Hippocampal formation (tissue), 2 donors: Measurements from ENCODE around the gene KCNJ4.
"Not testable (repeated sequence)": the region's sequence is repeated elsewhere in the genome, so short reads cannot be mapped to it uniquely, and the experiment has no call there.

Experiments used
- DNase-seq, 2 donors: peaks; one replicate each; lab custom pipeline; 2025; lab: John Stamatoyannopoulos, UW

Gene KCNJ4

DNA sequence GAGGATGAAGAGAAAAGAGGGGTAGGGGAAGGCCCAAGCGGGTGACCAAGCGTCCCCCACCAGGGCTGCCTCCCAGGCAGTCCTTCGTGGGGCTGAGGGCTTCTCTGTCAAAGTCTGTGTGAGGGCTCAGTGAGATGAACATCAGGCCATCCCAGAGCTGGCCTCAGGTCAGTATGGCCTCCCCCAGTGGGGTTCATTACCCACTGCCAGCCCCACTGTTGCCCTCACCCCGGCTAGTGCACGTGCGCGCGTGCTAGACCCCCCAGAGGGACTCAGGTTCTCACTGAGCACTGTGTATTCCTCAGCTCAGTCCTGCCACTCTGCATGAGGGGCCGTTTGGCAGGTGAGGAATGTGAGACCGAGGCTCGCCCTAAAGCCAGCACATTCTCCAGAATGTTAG is 16.2 kb upstream of the KCNJ4 start:
- DNase-seq: no peak

DNA sequence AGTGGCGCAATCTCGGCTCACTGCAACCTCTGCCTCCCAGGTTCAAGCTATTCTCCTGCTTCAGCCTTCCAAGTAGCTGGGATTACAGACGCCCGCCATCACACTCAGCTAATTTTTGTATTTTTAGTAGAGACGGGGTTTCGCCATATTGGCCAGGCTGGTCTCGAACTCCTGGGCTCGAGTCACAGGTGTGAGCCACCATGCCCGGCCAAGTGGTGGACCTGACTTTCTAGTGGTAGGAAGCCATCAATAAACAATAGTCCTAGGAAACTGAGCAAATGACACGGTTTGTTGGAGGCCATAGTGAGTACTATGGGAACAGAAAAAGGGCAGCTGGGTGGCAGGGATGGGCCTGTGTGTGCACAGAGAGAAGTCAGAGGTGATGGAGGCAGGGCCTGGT is 15.2 kb upstream of the KCNJ4 start:
- not testable (repeated sequence) for DNase-seq

DNA sequence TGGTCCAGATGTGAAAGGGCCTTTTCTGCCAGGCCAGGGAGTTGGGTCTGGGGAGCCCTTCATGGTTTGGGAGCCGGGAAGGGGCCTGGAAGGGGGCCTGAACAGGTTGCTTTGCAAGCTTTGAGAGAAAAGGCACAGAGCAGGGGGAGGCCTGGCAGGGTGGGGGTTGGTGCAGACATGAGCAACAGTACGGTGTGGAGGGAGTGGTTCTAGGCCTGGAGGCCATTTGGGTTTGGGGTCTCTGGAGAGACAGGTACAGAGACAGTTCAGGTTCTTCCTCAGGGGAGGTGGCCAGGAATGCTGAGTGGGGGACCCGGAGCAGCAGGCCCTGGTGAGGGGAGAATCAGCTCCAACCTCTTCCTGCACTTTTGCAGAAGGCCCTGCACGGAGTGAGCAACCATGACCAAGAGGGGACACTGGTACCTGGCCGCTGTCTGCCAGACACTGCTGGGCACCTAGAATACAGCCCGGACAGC is 14.3 kb upstream of the KCNJ4 start:
- DNase-seq: no peak

DNA sequence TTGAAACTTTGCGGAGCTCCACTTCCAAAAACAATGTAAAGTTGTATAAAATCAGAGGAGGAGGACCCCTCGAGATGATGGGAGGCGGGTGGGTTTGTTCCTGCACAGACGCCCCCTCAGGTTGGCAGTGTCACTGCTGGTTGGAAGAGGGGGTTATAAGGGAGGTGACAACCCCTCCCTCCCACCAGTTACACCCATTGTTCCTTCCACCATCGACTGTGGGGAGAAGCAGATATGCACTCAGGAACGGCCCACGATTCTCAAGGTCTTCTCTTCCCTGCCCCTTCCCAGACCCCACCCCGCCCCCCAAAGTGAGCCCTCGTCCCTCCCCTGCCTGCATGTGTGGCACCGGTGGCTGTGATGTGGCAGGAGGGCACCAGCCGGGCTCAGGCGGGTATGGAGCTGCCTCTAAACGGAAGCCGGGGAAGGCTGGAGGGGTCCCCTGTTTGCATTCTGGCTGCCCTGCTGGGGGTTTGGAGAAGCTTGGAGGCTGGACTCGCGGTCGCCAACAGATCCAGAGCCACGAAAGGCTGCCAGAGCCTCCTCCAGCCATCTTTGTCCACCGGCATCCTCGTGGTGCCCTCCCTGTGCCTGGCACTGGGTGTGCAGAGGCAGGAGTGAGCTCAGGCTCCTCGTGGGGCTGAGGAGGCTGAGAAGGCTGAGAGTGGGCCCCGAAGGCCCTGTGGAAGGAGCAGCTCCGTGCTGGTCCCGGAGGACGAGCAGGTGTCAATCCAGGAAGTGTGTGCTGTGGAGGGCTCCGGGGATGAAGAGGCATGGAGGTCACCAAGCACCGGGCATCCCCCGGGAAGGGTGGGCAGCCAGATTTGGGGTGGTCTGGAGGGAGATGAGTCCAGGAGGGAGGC is 13.7 kb upstream of the KCNJ4 start:
- no peak for DNase-seq

DNA sequence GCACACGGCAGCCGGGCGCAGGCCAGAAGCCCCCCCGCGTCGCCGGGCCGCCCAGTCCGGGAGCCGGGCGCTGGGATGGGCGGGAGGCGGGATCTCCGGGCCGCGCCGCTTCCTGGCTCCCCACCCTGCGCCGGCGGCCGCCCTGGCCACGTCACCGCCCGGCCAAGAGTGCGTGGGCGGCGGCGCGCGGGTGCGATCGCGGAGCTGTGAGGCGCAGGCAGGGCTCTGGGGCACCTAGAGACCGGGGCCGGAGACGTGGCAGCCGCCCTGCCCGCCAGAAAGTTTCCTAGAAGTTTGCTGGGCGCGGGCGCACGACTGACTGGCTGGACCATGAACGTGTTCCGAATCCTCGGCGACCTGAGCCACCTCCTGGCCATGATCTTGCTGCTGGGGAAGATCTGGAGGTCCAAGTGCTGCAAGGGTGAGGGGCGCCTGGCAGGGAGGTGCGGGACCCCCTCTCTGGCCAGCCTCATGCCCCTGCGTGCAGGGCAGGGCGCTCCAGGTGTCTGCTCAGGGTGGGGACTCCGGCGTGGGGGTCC is 13.0 kb upstream of the KCNJ4 start, which contains the start of gene KDELR3:
KDELR3 (plus strand) TSS at position 193 of the 539 bp plus-strand sequence; CDS start at position 331, 138 bp downstream.
- DNase-seq: no peak

DNA sequence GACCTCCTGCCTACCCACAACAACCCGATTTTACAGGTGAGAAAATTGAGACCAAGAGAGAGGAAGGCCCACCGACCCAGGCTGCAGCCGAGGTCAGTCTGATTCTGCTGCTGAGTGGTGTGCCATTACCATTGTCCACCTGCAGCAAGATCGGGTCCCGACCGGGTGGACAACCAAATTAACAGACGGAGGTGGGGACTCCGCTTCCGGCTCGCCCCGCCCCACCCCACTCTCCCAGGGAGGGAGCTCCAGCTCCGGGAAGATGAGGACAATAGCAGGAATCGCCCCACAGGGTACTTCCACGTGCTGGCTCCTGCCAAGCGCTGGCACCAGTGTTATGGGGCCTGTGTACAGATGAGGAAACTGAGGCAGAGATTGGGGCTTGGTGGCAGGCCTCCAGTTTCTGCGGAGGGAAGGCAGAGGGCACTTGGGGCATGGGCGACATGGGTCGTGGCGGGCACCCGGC is 12.5 kb upstream of the KCNJ4 start:
- DNase-seq: no peak

DNA sequence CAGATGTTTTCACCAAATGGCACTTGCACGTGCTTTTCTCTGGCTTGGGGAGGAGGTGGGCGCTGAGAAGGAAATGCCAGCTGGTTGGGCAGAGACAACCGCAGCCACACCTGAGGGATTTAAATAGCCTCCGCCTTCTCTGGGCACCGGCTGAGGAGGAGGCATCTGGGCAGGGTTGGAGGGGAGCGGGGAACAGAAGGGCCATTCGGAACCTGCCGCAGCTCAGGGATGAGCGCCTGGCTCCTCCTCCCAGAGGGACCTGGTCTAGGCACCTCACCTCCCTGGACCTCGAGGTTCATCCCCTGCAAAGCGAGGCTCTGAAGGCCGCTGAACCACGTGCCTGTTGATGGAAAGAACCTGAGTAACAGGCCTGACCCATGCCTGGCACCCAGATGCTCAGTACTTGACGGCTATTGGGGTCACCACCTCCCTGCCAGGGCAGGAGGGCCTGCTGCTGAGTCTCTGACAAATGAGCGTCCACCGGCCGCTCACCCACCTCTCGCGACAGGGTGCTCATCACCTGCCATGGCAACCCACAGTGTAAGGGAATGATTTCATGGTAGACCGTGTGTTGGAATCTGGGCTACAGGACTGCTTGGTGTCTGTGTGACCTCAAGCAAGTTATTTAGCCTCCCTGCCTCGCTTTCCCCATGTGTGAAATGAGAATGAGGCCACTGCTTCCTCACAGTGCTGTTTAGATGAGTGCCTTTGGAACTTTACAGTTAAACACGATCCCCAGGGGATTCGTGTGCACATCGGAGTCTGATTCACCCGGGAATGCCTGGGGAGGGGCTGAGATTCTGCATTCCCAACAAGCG is 10.9 kb upstream of the KCNJ4 start:
- no peak for DNase-seq

DNA sequence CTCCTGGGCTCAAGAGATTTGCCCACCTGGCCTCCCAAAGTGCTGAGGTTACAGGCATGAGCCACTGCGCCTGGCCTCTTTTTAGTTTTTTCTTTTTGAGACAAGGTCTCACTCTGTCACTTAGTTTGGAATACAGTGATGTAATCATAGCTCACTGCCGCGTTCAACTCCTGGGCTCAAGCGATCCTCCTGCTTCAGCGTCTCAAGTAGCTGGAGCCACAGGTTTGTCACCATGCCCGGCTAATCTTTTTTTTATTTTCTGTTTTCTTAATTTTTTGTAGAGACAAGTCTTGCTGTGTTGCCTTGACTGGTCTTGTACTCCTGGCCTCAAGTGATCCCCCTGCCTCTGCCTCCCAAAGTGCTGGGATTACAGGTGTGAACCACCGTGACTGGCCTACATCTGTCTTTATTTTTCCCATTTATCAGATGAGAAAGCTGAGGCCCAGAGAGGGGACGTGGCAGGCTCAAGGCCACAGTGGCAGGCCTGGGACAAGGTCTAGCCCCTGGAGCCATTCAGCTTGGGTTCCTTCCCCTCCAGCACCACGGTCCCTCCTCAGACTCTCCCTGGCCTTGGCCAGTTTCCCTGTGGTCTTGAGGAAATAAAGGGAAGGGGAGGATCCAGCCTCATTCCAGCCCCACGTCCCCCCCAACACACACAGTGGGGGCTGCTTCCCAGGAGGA is 10.1 kb upstream of the KCNJ4 start:
- no peak for DNase-seq

DNA sequence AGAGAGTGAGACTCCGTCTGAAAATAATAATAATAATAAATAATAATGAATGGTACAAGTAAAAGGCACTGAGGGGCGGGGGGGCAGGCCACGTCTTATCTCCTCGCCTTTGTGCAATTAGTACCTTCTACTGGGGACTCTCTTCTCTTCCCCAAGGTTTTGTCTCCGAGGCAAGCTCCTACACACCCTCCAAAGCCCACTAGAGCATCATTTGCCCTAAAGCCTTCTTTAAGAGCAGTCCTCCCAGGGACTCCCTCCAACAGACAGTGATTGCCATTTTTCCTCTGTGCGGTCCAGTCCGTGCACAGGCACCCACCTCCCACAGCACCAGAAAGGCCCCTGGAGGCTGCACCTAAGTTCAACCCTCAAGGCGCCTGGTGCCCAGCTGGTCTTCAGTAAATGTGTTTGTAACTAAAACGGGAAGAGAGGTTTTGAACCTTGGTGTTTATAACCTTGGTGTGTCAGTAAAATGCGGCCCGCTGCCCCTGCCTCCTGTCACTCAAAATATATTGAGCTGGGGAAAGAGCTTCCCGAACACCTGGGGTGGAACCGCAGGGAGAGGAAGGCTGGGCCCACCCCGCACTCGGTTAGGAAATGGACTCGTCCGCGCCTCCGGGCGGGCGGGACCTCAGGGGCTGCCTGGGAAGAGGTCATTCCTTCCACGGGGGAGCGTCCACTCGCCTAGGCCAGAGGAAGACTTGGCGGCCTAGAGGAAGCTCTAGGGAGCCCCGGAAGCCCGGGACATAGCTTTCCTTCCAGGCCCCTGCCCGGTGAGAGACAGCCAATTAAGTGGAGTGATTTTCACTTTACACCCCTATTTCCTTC is 8.2 kb upstream of the KCNJ4 start:
- DNase-seq: no peak

DNA sequence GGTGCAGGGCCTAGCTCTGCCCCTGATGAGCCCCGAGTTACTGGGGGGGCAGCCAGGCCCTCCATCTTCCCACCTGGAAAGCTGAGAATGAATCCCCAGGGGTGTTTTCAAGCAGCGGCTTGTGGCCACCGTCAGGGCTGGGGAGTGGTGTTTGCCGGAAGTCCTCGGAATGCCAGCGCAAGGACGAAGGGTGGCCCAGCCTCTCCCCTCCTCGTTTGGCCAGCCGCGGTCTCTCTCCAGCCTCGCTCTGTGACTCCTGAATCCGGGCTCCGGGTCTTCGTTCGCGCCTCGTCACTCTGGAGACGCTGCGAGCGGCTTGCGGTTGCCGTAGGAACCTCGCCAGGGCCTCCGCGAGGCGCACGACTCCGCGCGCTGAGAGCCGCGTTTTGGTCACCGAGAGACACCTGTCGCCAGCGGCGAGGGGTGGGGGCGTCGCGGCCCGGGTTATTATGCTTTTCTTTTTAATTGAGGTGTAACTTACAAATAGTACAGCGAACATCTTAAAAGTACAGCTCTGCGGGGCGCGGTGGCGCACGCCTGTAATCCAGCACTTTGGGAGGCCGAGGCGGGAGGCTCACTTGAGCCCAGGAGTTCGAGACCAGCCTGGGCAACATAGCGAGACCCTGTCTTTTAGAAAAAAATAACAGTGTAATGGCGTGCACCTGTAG is 6.5 kb upstream of the KCNJ4 start:
- DNase-seq: peak; percentile 42 to 66

DNA sequence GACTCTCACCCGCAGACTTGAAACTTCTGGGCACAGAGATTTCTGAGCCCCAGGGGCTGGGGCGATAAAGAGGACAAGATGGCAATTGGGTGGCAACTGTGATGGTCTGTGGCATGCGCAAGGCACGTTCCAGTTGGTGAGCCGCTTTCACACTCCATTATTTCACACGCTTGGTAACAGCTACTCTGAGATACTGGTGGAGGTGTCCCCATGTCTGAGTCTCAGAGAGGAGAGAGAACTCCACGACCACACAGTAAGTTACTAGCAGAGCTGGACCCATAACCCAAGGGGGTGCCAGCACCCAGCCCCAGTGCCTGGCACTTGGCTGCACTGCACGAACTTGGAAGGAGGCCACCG is 6.0 kb upstream of the KCNJ4 start:
- no peak for DNase-seq

DNA sequence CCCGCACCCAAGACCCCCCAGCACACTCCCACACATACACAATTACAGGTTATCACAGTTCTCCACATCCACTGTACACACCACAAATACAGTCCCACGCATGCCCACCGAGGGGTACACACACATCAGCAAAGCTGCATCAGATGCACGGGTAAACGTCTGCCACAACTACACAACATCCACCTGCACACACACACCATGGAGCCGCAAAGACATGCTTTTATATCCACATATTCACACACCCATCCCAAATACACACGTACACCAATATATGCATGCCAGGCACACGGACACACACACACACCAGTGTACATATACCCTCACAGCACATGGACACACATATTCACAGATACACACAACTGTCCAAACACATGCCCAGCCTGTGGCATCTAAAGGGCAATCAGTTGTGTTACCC is 5.4 kb upstream of the KCNJ4 start:
- no peak for DNase-seq

DNA sequence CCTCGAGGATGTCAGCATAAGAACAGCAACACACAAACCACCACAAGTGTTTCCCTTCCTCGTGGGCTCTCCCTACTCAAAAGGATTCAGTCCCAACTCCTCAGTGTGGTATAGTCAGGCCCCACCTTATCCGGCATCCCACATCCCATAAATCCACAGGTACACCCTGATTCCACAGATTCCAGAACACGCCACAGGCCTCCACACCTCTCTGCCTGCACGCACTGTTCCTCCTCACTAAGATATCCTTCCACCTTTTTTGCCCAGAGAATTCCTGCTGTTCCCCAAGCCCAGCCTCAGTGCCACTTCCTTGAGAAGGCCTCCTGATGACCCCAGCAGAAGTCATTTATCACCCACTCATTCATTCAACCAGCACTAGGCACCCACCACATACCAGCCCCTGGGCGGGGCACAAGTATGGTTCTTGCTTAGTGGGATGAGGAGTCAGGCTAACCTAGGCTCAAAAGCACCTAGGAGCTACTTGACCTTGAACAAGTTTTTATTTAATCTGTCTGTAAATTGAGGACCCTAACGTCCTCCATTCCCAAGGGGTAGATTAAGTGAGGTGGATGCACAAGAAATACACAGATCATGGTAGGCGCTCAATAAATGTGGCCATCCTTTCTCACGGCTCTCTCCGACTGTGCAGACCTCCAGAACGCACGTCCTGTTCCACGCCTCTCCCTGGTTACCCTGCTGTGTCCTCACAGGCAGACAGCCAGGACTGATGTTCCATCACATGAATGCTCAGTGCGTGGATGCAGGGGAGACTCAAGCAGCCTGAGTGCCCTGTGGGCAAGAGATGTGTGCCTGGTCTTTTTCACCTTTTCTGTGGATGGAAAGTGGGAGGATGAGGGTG is 2.1 kb upstream of the KCNJ4 start:
- DNase-seq: no peak

DNA sequence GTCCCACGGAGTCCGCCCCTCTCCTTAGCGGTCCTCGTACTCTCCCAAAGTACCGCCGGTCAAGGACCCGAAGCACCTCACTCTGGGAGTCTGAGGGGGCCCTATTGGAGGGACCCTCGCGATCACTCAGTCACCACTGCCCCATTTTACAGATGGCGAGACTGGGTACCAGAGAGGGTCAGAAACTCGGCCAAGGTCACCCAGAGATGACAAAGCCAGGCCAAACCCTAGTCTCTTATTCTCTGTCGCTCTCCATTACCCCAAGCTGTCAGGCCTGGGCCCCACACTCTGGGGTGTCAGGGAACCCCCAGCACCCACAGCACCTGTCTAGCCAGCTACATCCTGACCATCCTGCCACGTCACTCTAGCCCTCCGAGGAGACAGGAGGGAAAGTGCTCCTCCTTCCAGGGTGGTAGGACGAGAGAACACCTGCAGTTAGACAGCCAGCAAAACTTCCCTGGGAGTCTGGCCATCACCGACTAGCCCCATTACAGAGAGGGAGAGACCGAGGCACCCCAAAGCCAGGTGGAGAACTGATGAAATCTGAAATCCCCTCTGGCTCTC is 1.4 kb upstream of the KCNJ4 start:
- DNase-seq: no peak

DNA sequence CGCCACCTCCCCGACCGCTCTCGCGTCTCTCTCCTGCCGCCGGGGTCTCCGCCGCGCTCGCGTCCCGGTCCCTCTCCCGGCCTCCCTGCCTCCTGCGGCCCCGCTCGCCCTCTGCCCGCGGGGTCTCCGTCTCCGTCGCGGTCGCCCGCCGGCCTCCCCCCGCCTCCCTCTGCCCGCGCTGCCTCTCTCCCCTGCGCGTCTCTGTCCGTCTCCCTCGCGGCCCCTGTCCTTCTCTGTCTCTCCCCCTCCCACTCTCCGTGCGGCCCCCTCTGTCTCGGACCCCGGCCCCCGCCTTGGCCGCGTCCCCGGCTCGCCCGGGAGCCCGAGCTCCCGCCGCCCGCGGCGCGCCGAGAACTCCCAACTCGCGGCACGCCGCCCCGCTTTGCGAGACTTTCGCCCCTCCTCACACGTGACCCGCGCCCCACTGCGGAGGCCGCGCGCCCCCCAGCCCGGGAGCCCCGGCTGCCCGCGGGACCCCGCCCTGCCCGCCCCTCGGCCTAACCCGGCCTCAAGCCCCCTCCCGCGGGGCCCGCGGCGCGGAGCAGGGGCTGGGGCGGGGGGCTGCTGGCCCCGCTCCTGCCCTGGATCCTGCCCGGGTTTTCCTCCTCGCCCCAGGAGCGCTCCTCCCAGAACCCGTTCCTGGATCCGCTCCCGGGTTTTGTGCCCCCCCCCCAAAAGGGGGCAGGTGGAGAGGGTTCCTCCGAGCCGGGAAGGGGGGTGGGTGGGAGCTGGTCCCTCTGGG is 702 bp upstream of the KCNJ4 start:
- no peak for DNase-seq

DNA sequence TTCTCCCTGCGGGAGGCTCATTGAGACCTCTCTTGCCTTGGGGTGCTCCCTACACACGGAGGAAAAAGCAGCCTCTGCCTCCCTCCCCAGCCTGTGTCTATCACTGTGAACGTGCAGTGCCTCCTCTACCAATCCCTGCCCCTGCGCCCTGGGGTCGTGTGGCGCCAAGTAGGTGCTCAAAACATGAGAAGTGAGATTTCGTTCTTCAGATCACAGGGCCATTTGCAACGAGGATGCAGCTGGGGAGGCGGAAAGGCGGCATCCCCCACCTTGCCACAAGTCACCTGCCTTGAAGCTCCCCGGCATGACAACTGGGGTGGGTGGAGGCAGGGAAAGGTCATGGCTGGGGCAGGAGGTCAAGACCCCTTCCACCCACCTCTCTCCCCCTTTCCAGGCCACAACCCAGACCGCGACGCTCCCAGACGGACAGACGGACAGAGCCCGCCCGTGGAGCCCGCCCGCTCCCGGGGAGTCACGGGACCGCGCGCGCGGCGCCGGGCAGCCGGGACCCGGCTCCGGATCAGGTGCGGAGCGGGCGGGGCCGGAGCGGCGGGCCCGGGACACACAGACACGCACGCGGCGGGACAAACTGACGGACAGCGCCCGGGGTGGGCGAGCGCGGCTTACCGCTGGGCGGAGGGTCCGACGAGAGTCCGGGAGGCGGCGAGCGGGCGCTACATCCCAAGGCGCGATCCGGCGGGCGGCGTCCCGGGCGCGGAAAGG is 485 bp downstream of the KCNJ4 start:
- DNase-seq: no peak

DNA sequence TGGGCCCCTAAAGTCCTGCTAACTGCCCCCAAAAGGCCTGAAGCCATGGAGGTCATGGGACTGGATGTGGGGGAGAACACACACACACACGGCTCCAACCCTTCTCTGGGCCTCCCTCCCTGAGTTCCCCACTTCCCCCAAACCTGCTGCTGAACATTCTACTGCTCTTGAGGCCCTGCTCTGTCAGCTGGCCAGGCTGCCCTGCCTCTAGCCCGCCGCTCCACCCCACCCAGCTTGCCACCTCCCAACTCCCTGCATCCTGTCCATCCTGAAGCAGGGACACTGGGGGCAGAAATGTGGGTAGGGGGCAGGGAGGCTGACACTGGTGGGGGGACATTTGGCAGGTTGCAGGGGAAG is 1.0 kb downstream of the KCNJ4 start:
- no peak for DNase-seq
